H1 (cell line): ENCODE data around the gene APOA4. TPM values are rescaled to one million over a fixed set of nuclear protein-coding genes. Genes with fewer than 3 reads are reported as not detected.

ENCODE experiments used
- ATF2 ChIP-seq: IDR thresholded peaks from 2 replicates; pipeline ENCODE4 v1.6.1; 2012; ENCODE audit warnings: low read length, inconsistent platforms
- CBX5 ChIP-seq: fragments of 300-800, 300-1000 bp; sonication (generic); IDR thresholded peaks from 2 replicates; pipeline ENCODE4 v1.7.1; 2016; ENCODE audit warnings: antibody characterized with exemption, low read length, low read depth
- CEBPB ChIP-seq: IDR thresholded peaks from 2 replicates; pipeline ENCODE4 v1.6.1; 2012; ENCODE audit warnings: low read depth, low read length
- CHD7 ChIP-seq: fragments of 300-600 bp; sonication (generic); IDR thresholded peaks from 2 replicates; pipeline ENCODE4 v1.7.1; 2012; ENCODE audit warnings: low read length, moderate library complexity, mild to moderate bottlenecking, inconsistent platforms; ENCODE audit not compliant: insufficient replicate concordance
- EP300 ChIP-seq, 2 experiments: IDR thresholded peaks; 1 replicate in 1 of 2; 2 replicates in 1 of 2; pipeline ENCODE4 v1.6.1; 2011 to 2012; ENCODE audit warnings: low read depth in 2 of 2, low read length in 2 of 2, mild to moderate bottlenecking in 2 of 2, borderline replicate concordance in 1 of 2, inconsistent platforms in 1 of 2, moderate library complexity in 1 of 2
- JUN ChIP-seq: IDR thresholded peaks from 2 replicates; pipeline ENCODE4 v1.6.1; 2011; ENCODE audit warnings: low read depth, mild to moderate bottlenecking, improper control_type of control experiment, low read length
- KDM1A ChIP-seq: fragments of 200-600, 300-600 bp; sonication (generic); IDR thresholded peaks from 2 replicates; pipeline ENCODE4 v1.7.1; 2016; ENCODE audit warnings: mild to moderate bottlenecking, low read length, borderline replicate concordance
- SUZ12 ChIP-seq: fragments of 200-600 bp; sonication (generic); IDR thresholded peaks from 2 replicates; pipeline ENCODE4 v1.6.1; 2012; ENCODE audit warnings: mild to moderate bottlenecking, inconsistent platforms, low read length, moderate library complexity, mixed read lengths
- TCF12 ChIP-seq: IDR thresholded peaks from 2 replicates; pipeline ENCODE4 v1.6.1; 2011; ENCODE audit warnings: low read depth, mild to moderate bottlenecking, low read length
- ZNF274 ChIP-seq: IDR thresholded peaks from 2 replicates; pipeline ENCODE4 v1.7.0; 2012; ENCODE audit warnings: low read length, borderline replicate concordance; ENCODE audit errors: extremely low read depth
- polyA plus RNA-seq, 7 experiments: library from polyadenylated mRNA; depleted of rRNA in 3 of 7; stranded (reverse) in 5 of 7; unstranded in 2 of 7; fragments of >200 nt in 5 of 7; fragments of 200-250 nt in 2 of 7; gene quantifications; 1 replicate in 5 of 7; 2 replicates in 1 of 7; 4 replicates in 1 of 7; pipeline versions ENCODE4 v1.2.1 to v1.2.3, GENCODE V29; 2011 to 2013; ENCODE audit warnings: missing spikeins in 2 of 7, mixed read lengths in 2 of 7
- total RNA-seq: library from RNA; stranded (reverse); fragmentation: NEBNext Ultra II Directional; extraction: Animal tissue kit (Norgen Biotek cat#: 25700); gene quantifications from 2 replicates; pipeline ENCODE4 v1.2.1, GENCODE V29; 2021

Gene APOA4
- total and polyA plus RNA-seq, 2 of the 8 experiments (the other 6 are each of a cell fraction or from before 2014, with no cell fraction given): not detected

- TF ChIP-seq CHD7 (no peak), ATF2 (no peak), TCF12 (no peak), JUN (no peak), EP300 (IDR thresholded peaks at IDR 0.05; ENCODE audit: borderline replicate concordance in 1 of 2, low read depth in 2 of 2, low read length in 2 of 2) (no peak), ZNF274 (no peak), SUZ12 (no peak), CEBPB (no peak), CBX5 (no peak), KDM1A (no peak)
These were observed 28.5 kb upstream of the APOA4 start (continued) for GRCh38 chr11:116851626-116852025.
